Type B pancreatic cell (in vitro differentiated cells): ENCODE results near the gene RAD9A. TPM values are rescaled to one million over a fixed set of nuclear protein-coding genes. Genes with fewer than 3 reads are reported as not detected.

Source experiments
- DNase-seq: peaks from one replicate; pipeline ENCODE4 v3.0.0; 2021; ENCODE audit warnings: mixed read lengths; ENCODE audit not compliant: unreplicated experiment; ENCODE audit errors: extremely low spot score
- H3K27ac Mint-ChIP-seq: 2 replicates; pipeline ENCODE4 v1.8.0; 2021; ENCODE audit warnings: mild to moderate bottlenecking, mixed read lengths
- H3K27me3 Mint-ChIP-seq: 2 replicates; pipeline ENCODE4 v1.8.0; 2021; ENCODE audit warnings: mixed read lengths
- H3K36me3 Mint-ChIP-seq: 2 replicates; pipeline ENCODE4 v1.8.0; 2021; ENCODE audit warnings: mixed read lengths
- H3K4me1 Mint-ChIP-seq: one replicate; pipeline ENCODE4 v1.8.0; 2021; ENCODE audit warnings: mixed read lengths; ENCODE audit not compliant: unreplicated experiment
- H3K4me3 Mint-ChIP-seq: 2 replicates; pipeline ENCODE4 v1.8.0; 2021; ENCODE audit warnings: mild to moderate bottlenecking, mixed read lengths
- H3K9me3 Mint-ChIP-seq: 2 replicates; pipeline ENCODE4 v1.8.0; 2021; ENCODE audit warnings: mixed read lengths
- CTCF ChIP-seq: fragments of 200-600 bp; sonication (generic); conservative IDR thresholded peaks from 2 replicates; pipeline ENCODE4 v1.5.0; 2021; ENCODE audit warnings: antibody characterized with exemption, mild to moderate bottlenecking
- total RNA-seq: library from RNA; stranded (reverse); gene quantifications from 2 replicates; pipeline ENCODE4 v1.2.1, GENCODE V29; 2021; ENCODE audit warnings: low replicate concordance

Gene RAD9A
- total RNA-seq, 1 donor from 2014 or later, result 41.2 TPM

GRCh38 chr11:67404515-67405195, 12.9 kb downstream of the RAD9A start:
- Mint-ChIP-seq H3K27me3 (peaks cover 7% of the 10 kb centered on the region), H3K9me3 (no peaks in the 10 kb centered on the region), H3K36me3 (no peaks in the 10 kb centered on the region), H3K4me1 (peaks cover 6% of the 10 kb centered on the region), H3K4me3 (no peak overlapping the region), H3K27ac (no peak overlapping the region)
- no peak for DNase-seq
- no peak for TF ChIP-seq CTCF

GRCh38 chr11:67405196-67405567, 13.4 kb downstream of the RAD9A start:
- Mint-ChIP-seq H3K4me1 (peaks cover 6% of the 10 kb centered on the region), H3K9me3 (no peaks in the 10 kb centered on the region), H3K27ac (no peak overlapping the region), H3K36me3 (no peaks in the 10 kb centered on the region), H3K27me3 (peaks cover 7% of the 10 kb centered on the region), H3K4me3 (no peak overlapping the region)
- no peak for TF ChIP-seq CTCF
- no peak for DNase-seq

GRCh38 chr11:67405688-67406339, 14.0 kb downstream of the RAD9A start:
- DNase-seq, result no peak
- Mint-ChIP-seq H3K4me1 (peaks cover 6% of the 10 kb centered on the region), H3K9me3 (no peaks in the 10 kb centered on the region), H3K36me3 (no peaks in the 10 kb centered on the region), H3K27me3 (peaks cover 7% of the 10 kb centered on the region), H3K27ac (no peak overlapping the region), H3K4me3 (no peak overlapping the region)
- TF ChIP-seq CTCF, result no peak

GRCh38 chr11:67406420-67406968, 14.7 kb downstream of the RAD9A start:
- TF ChIP-seq CTCF, result no peak
- Mint-ChIP-seq H3K4me3 (no peak overlapping the region), H3K27ac (no peak overlapping the region), H3K9me3 (no peaks in the 10 kb centered on the region), H3K27me3 (peaks cover 12% of the 10 kb centered on the region), H3K36me3 (no peaks in the 10 kb centered on the region), H3K4me1 (peaks cover 6% of the 10 kb centered on the region)
- DNase-seq, result no peak

GRCh38 chr11:67406969-67407687, 15.3 kb downstream of the RAD9A start:
- peaks cover 18% of the 10 kb centered on the region for H3K27me3 Mint-ChIP-seq
- H3K4me3 Mint-ChIP-seq, result no peak overlapping the region
- H3K9me3 Mint-ChIP-seq, result no peaks in the 10 kb centered on the region
- H3K4me1 Mint-ChIP-seq, result peaks cover 6% of the 10 kb centered on the region
- DNase-seq, result no peak
- TF ChIP-seq CTCF, result no peak
- no peak overlapping the region for H3K27ac Mint-ChIP-seq
- no peaks in the 10 kb centered on the region for H3K36me3 Mint-ChIP-seq
